Measurements from ENCODE around the gene CDKAL1.
A peak's percentile ranks its signal among the peaks of the same experiment; 100 is the strongest.

The CDKAL1 gene

DNA sequence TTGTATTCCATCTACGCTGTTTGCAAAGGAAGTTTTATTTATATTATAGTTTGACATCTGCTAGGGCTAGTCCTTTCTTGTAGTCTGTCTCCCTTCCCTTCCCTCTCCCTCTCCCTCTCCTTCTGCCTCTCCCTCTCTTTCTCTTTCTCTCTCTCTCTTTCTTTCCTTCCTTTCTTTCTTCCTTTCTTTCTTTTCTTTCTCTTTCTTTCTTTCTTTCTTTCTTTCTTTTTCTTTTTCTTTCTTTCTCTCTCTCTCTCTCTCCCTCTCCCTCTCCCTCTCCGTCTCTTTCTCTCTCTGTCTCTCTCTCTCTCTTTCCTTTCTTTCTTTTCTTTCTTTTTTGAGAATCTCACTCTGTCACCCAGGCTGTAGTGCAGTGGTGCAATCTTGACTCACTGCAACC lies 137.8 kb downstream of the CDKAL1 start:
- CTCF ChIA-PET = no interaction called here

DNA sequence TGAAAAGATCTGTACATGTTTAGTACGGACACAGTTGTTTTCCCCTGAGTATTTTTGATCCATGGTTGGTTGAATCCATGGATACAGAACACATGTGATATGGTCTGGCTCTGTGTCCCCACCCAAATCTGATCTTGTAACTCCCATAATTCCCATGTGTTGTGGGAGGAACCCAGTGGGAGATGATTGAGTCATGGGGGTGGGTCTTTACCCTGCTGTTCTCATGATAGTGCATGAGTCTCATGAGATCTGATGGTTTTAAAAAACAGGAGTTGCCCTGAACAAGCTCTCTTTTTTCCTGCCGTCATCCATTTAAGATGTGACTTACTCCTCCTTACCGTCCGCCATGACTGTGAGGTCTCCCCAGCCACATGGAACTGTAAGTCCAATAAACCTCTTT lies 139.2 kb downstream of the CDKAL1 start:
- ChIA-PET CTCF (no interaction called here), POLR2A (no interaction called here)
- DNase-seq (ENCODE audit: extremely low spot score) = no peak
- TF ChIP-seq, protein P1, sequence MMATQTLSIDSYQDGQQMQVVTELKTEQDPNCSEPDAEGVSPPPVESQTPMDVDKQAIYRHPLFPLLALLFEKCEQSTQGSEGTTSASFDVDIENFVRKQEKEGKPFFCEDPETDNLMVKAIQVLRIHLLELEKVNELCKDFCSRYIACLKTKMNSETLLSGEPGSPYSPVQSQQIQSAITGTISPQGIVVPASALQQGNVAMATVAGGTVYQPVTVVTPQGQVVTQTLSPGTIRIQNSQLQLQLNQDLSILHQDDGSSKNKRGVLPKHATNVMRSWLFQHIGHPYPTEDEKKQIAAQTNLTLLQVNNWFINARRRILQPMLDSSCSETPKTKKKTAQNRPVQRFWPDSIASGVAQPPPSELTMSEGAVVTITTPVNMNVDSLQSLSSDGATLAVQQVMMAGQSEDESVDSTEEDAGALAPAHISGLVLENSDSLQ (IDR thresholded peaks at IDR 0.05) = no peak
- TF ChIP-seq NFRKB (IDR thresholded peaks at IDR 0.05) (no peak), FOXM1 (IDR thresholded peaks at IDR 0.05; ENCODE audit: borderline replicate concordance) (no peak), CTBP1 (IDR thresholded peaks at IDR 0.05; ENCODE audit: borderline replicate concordance) (no peak), FOXA1 (IDR thresholded peaks at IDR 0.05) (no peak), LEF1 (IDR thresholded peaks at IDR 0.05; ENCODE audit: borderline replicate concordance) (no peak), ZNF384 (IDR thresholded peaks at IDR 0.05) (no peak), TARDBP (IDR thresholded peaks at IDR 0.05) (no peak), SP1 (IDR thresholded peaks at IDR 0.05) (no peak), HDGF (IDR thresholded peaks at IDR 0.05; ENCODE audit: borderline replicate concordance) (no peak), FOXK2 (IDR thresholded peaks at IDR 0.05) (no peak), ARNT (IDR thresholded peaks at IDR 0.05) (no peak), SUZ12 (IDR thresholded peaks at IDR 0.05) (no peak), L3MBTL2 (conservative IDR thresholded peaks at IDR 0.05) (no peak), ELF4 (IDR thresholded peaks at IDR 0.05) (no peak), BHLHE40 (IDR thresholded peaks at IDR 0.05; ENCODE audit: borderline replicate concordance) (no peak)

More for the DNA sequence above, 137.8 kb downstream of the CDKAL1 start:
- DNase-seq (ENCODE audit: extremely low spot score) = no peak
- POLR2A ChIA-PET = no interaction called here
- TF ChIP-seq HDGF (IDR thresholded peaks at IDR 0.05; ENCODE audit: borderline replicate concordance) (no peak), L3MBTL2 (conservative IDR thresholded peaks at IDR 0.05) (no peak), FOXM1 (IDR thresholded peaks at IDR 0.05; ENCODE audit: borderline replicate concordance) (no peak), FOXK2 (IDR thresholded peaks at IDR 0.05) (no peak), ELF4 (IDR thresholded peaks at IDR 0.05) (no peak), FOXA1 (IDR thresholded peaks at IDR 0.05) (no peak), ZNF384 (IDR thresholded peaks at IDR 0.05) (no peak), BHLHE40 (IDR thresholded peaks at IDR 0.05; ENCODE audit: borderline replicate concordance) (no peak), LEF1 (IDR thresholded peaks at IDR 0.05; ENCODE audit: borderline replicate concordance) (no peak), ARNT (IDR thresholded peaks at IDR 0.05) (no peak), SP1 (IDR thresholded peaks at IDR 0.05) (no peak), TARDBP (IDR thresholded peaks at IDR 0.05) (no peak), NFRKB (IDR thresholded peaks at IDR 0.05) (no peak), SUZ12 (IDR thresholded peaks at IDR 0.05) (no peak), CTBP1 (IDR thresholded peaks at IDR 0.05; ENCODE audit: borderline replicate concordance) (no peak)
- TF ChIP-seq, protein P1 (IDR thresholded peaks at IDR 0.05) = no peak

DNA sequence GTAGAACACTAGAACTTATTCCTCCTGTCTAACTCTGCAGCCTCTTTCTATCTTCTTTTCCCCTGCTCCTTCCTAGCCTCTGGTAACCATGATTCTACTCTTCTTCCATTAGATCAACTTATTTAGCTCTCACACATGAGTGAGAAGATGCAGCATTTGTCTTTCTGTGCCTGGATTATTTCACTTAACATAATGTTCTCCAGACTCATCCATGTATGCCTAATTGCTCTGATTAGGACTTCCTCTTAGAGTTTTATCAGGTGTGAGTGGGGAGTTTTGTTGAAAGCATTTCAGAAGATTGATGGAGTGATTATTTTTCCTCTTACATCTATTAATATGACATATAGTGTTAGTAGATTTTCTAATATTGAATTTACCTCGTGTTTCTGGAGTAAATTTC lies 140.4 kb downstream of the CDKAL1 start:
- no peak for DNase-seq (ENCODE audit: extremely low spot score)
- ChIA-PET CTCF (interaction anchor here (0.6 kb wide), 1 partner anchor 50 kb away, joined by 3 read pairs; no protein-coding TSS in a partner anchor), POLR2A (no interaction called here)
- TF ChIP-seq ELF4 (IDR thresholded peaks at IDR 0.05) = no peak
- no peak for TF ChIP-seq SP1 (IDR thresholded peaks at IDR 0.05)
- TF ChIP-seq TARDBP (IDR thresholded peaks at IDR 0.05) = no peak
- TF ChIP-seq, protein P1 (IDR thresholded peaks at IDR 0.05) = no peak
- TF ChIP-seq ZNF384 (IDR thresholded peaks at IDR 0.05) = no peak
- TF ChIP-seq BHLHE40 (IDR thresholded peaks at IDR 0.05; ENCODE audit: borderline replicate concordance) = no peak
- TF ChIP-seq HDGF (IDR thresholded peaks at IDR 0.05; ENCODE audit: borderline replicate concordance) = no peak
- TF ChIP-seq SUZ12 (IDR thresholded peaks at IDR 0.05) = no peak
- TF ChIP-seq LEF1 (IDR thresholded peaks at IDR 0.05; ENCODE audit: borderline replicate concordance) = no peak
- TF ChIP-seq FOXM1 (IDR thresholded peaks at IDR 0.05; ENCODE audit: borderline replicate concordance) = no peak
- TF ChIP-seq NFRKB (IDR thresholded peaks at IDR 0.05) = no peak
- TF ChIP-seq FOXK2 (IDR thresholded peaks at IDR 0.05) = no peak
- TF ChIP-seq FOXA1 (IDR thresholded peaks at IDR 0.05) = no peak
- TF ChIP-seq ARNT (IDR thresholded peaks at IDR 0.05) = no peak
- TF ChIP-seq CTBP1 (IDR thresholded peaks at IDR 0.05; ENCODE audit: borderline replicate concordance) = no peak
- no peak for TF ChIP-seq L3MBTL2 (conservative IDR thresholded peaks at IDR 0.05)

DNA sequence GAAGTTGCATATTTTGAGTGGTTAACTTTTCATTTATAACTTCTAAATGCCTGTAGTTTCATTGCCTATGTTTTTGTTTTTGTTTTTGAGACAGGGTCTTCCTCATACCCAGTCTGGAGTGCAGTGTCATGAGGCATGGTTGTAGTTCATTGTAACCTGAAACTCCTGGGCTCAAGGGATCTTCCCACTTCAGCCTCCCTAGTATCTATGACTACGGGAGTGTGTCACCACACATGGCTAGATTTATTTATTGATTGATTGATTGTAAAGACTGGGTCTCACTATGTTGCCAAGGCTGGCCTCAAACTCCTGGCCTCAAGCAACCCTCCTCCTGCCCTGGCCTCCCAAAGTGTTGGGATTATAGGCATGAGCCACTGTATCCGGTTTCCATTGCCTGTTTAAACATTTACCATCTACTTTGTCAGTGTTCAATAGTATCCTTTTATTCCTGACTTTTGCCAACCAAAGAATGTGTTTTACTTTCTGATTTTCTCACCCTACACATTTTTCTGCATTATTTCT lies 144.6 kb downstream of the CDKAL1 start:
- POLR2A ChIA-PET = no interaction called here
- no peak for DNase-seq (ENCODE audit: extremely low spot score)
- CTCF ChIA-PET = interaction anchor here (0.8 kb wide), 1 partner anchor 9 kb away, joined by 3 read pairs; no protein-coding TSS in a partner anchor

DNA sequence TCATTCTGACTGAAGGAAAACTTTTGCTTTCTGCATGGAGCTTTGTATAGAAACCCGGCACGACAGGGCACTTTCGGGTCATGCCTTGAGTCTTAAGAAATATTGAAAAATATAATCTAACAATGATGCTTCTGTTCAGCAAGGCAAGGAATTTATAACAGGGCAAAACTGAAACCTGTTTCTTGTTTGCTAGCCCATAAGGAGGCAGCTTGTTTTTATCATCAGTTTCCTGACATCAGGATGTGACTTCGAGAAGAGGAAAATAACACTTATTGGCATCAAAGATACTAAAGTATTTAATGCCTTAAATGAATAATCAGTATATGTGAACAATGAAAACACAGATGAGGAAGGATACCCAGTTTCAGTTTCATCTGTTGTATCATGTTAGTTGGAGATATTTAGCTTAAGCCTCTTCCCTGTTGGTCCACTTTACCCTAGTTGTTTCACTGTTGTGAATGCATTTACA lies 146.5 kb downstream of the CDKAL1 start:
- CTCF ChIA-PET = no interaction called here
- POLR2A ChIA-PET = no interaction called here
- DNase-seq (ENCODE audit: extremely low spot score) = no peak
- TF ChIP-seq FOXK2 (IDR thresholded peaks at IDR 0.05) (no peak), L3MBTL2 (conservative IDR thresholded peaks at IDR 0.05) (no peak)

More for the DNA sequence above, 144.6 kb downstream of the CDKAL1 start:
- TF ChIP-seq, protein P1 (IDR thresholded peaks at IDR 0.05) = peak; percentile 82
- TF ChIP-seq ARNT (IDR thresholded peaks at IDR 0.05) = no peak

DNA sequence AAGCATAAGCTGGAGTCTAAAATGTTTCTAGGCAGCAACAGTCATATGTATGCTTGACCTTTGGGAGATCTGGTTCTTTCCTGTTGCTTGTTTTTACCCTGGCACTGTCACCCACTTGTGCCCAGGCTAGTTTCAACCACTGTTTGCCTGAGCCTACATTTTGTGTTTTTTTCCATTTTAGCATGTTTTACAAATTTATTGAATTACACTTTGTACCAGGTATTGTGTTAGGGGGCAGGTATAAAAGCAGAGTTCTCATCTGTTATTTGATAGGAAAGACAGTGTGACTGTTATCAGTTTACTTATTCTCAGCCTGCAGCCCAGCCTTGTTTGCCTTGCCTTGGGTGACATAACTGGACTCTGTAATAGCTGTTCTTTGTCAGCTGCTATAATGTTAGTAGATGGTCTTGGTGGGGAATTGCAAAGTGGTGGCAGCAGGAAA lies 147.0 kb downstream of the CDKAL1 start:
- no peak for DNase-seq (ENCODE audit: extremely low spot score)
- ChIA-PET CTCF (no interaction called here), POLR2A (no interaction called here)
- TF ChIP-seq FOXA1 (IDR thresholded peaks at IDR 0.05) (no peak), CTBP1 (IDR thresholded peaks at IDR 0.05; ENCODE audit: borderline replicate concordance) (no peak), TARDBP (IDR thresholded peaks at IDR 0.05) (no peak), ELF4 (IDR thresholded peaks at IDR 0.05) (no peak), NFRKB (IDR thresholded peaks at IDR 0.05) (no peak), ZNF384 (IDR thresholded peaks at IDR 0.05) (no peak), BHLHE40 (IDR thresholded peaks at IDR 0.05; ENCODE audit: borderline replicate concordance) (no peak), LEF1 (IDR thresholded peaks at IDR 0.05; ENCODE audit: borderline replicate concordance) (no peak), ARNT (IDR thresholded peaks at IDR 0.05) (no peak), FOXK2 (IDR thresholded peaks at IDR 0.05) (no peak), HDGF (IDR thresholded peaks at IDR 0.05; ENCODE audit: borderline replicate concordance) (no peak), SUZ12 (IDR thresholded peaks at IDR 0.05) (no peak), SP1 (IDR thresholded peaks at IDR 0.05) (no peak), L3MBTL2 (conservative IDR thresholded peaks at IDR 0.05) (no peak), FOXM1 (IDR thresholded peaks at IDR 0.05; ENCODE audit: borderline replicate concordance) (no peak)
- TF ChIP-seq, protein P1 (IDR thresholded peaks at IDR 0.05) = no peak
